Fibroblast of lung (primary cell): ENCODE results near the gene LCN1. TPM values are rescaled to one million over a fixed set of nuclear protein-coding genes. Genes with fewer than 3 reads are reported as not detected.

Experiments used
- DNase-seq, 2 donors: peaks; one replicate each; pipeline versions ENCODE4 v3.0.0 to v3.0.0-alpha.2; 2010; ENCODE audit warnings: low read depth in 2 of 2
- H2AFZ ChIP-seq: 2 replicates; pipeline ENCODE4 v1.5.1; 2012; ENCODE audit warnings: low read length, control low read depth, inconsistent platforms
- H3K27ac ChIP-seq: 2 replicates; pipeline ENCODE4 v1.5.1; 2011; ENCODE audit warnings: low read length, control low read depth; ENCODE audit not compliant: insufficient read depth
- H3K27me3 ChIP-seq: 2 replicates; pipeline ENCODE4 v1.5.1; 2011; ENCODE audit warnings: mild to moderate bottlenecking, low read length; ENCODE audit not compliant: control insufficient read depth, insufficient read depth
- H3K36me3 ChIP-seq: 2 replicates; pipeline ENCODE4 v1.5.1; 2011; ENCODE audit warnings: low read length; ENCODE audit not compliant: control insufficient read depth, insufficient read depth
- H3K4me1 ChIP-seq: 2 replicates; pipeline ENCODE4 v1.5.1; 2011; ENCODE audit warnings: low read length; ENCODE audit not compliant: control insufficient read depth, insufficient read depth; ENCODE audit errors: extremely low read depth
- H3K4me2 ChIP-seq: 2 replicates; pipeline ENCODE4 v1.5.1; 2011; ENCODE audit warnings: low read length, control low read depth; ENCODE audit not compliant: insufficient read depth; ENCODE audit errors: extremely low read depth
- H3K4me3 ChIP-seq, 4 experiments: fragments of 200-600 bp in 1 of 4; sonication (generic) in 1 of 4; replicated peaks in 1 of 4; 2 replicates each; pipeline ENCODE4 v1.5.1; 2011 to 2016; ENCODE audit warnings: low read length in 4 of 4, low read depth in 3 of 4, mild to moderate bottlenecking in 3 of 4, control low read depth in 2 of 4, inconsistent platforms in 1 of 4, mixed read lengths in 1 of 4; ENCODE audit not compliant: insufficient read depth in 1 of 4; ENCODE audit errors: control extremely low read depth in 1 of 4
- H3K79me2 ChIP-seq: 2 replicates; pipeline ENCODE4 v1.5.1; 2012; ENCODE audit warnings: mild to moderate bottlenecking, low read length, inconsistent platforms; ENCODE audit not compliant: control insufficient read depth, insufficient read depth
- H3K9ac ChIP-seq: 2 replicates; pipeline ENCODE4 v1.5.1; 2011; ENCODE audit warnings: mild to moderate bottlenecking, low read length, control low read depth; ENCODE audit not compliant: insufficient read depth
- H3K9me3 ChIP-seq: 2 replicates; pipeline ENCODE4 v1.5.1; 2012; ENCODE audit warnings: low read depth, low read length; ENCODE audit not compliant: control insufficient read depth, insufficient read depth
- H4K20me1 ChIP-seq: 2 replicates; pipeline ENCODE4 v1.5.1; 2011; ENCODE audit warnings: low read length; ENCODE audit not compliant: control insufficient read depth, insufficient read depth; ENCODE audit errors: extremely low read depth
- CTCF ChIP-seq, 2 donors: IDR thresholded peaks in 1 of 2; conservative IDR thresholded peaks in 1 of 2; 1 replicate in 1 of 2; 2 replicates in 1 of 2; pipeline ENCODE4 v1.5.1; 2011 to 2012; ENCODE audit warnings: low read length in 2 of 2, control low read depth in 1 of 2, inconsistent platforms in 1 of 2, low read depth in 1 of 2, mild to moderate bottlenecking in 1 of 2
- EZH2 ChIP-seq: IDR thresholded peaks from 2 replicates; pipeline ENCODE4 v1.5.1; 2012; ENCODE audit warnings: low read length, control low read depth, mild to moderate bottlenecking; ENCODE audit errors: missing control alignments
- polyA plus RNA-seq, 2 donors: library from polyadenylated mRNA; depleted of rRNA in 1 of 2; stranded (reverse) in 1 of 2; unstranded in 1 of 2; fragments of >200 nt; gene quantifications; 2 replicates each; pipeline ENCODE4 v1.2.1, GENCODE V29; 2011 to 2012; ENCODE audit warnings: missing spikeins in 1 of 2
- total RNA-seq: library from RNA; depleted of rRNA; stranded (reverse); fragments of >200 nt; gene quantifications from 2 replicates; pipeline ENCODE4 v1.2.1, GENCODE V29; 2014

LCN1 gene
- total and polyA plus RNA-seq, 2 donors (not counting 1 experiment from before 2014, with no cell fraction given): not detected

- Histone ChIP-seq H3K4me3 (peak overlapping the region in 2 of 4 experiments; percentile 17 to 42), H3K27ac (no peak overlapping the region), H3K79me2 (no peaks in the 10 kb centered on the region), H3K9me3 (no peaks in the 10 kb centered on the region), H3K9ac (no peak overlapping the region), H2AFZ (no peak overlapping the region), H3K4me2 (peak overlapping the region; percentile 35), H3K36me3 (no peaks in the 10 kb centered on the region), H3K27me3 (no peaks in the 10 kb centered on the region), H3K4me1 (no peaks in the 10 kb centered on the region), H4K20me1 (no peaks in the 10 kb centered on the region)
- TF ChIP-seq EZH2 (no peak), CTCF (conservative IDR thresholded peaks at IDR 0.05 in 1 of 2, IDR thresholded peaks at IDR 0.05 in 1 of 2; ENCODE audit: low read depth in 1 of 2, low read length in 2 of 2) (no peak)
- peak in 1 of 2 donors; percentile 23 for DNase-seq
Observed at GRCh38 chr9:135478829-135479468, 42.3 kb upstream of the LCN1 start.

GRCh38 chr9:135479469-135480052 is 41.7 kb upstream of the LCN1 start, which contains the start of gene PPP1R26:
Gene PPP1R26 (plus strand): TSS chr9:135479782. CDS start chr9:135484511, 4,729 bp downstream.
- Histone ChIP-seq H3K79me2 (no peaks in the 10 kb centered on the region), H3K27ac (no peak within 1 kb of the TSS), H3K4me3 (peak within 1 kb of the TSS; percentile 54 to 68 (median 66)), H4K20me1 (no peaks in the 10 kb centered on the region), H3K9ac (peak within 1 kb of the TSS; percentile 44), H3K36me3 (no peaks in the 10 kb centered on the region), H3K4me1 (no peaks in the 10 kb centered on the region), H3K4me2 (peak within 1 kb of the TSS; percentile 81), H3K27me3 (no peaks in the 10 kb centered on the region), H2AFZ (peak within 1 kb of the TSS; percentile 71), H3K9me3 (no peaks in the 10 kb centered on the region)
- TF ChIP-seq EZH2 (no peak), CTCF (conservative IDR thresholded peaks at IDR 0.05 in 1 of 2, IDR thresholded peaks at IDR 0.05 in 1 of 2; ENCODE audit: low read depth in 1 of 2, low read length in 2 of 2) (no peak)
- DNase-seq: no peak

- H4K20me1 ChIP-seq: no peaks in the 10 kb centered on the region
- H3K79me2 ChIP-seq: no peaks in the 10 kb centered on the region
- H2AFZ ChIP-seq: peak overlapping the region; percentile 71
- peak overlapping the region; percentile 54 to 68 (median 66) for H3K4me3 ChIP-seq
- H3K36me3 ChIP-seq: no peaks in the 10 kb centered on the region
- DNase-seq: peak; percentile 21 to 35
- no peaks in the 10 kb centered on the region for H3K27me3 ChIP-seq
- peak overlapping the region; percentile 81 for H3K4me2 ChIP-seq
- peak overlapping the region; percentile 44 for H3K9ac ChIP-seq
- no peaks in the 10 kb centered on the region for H3K9me3 ChIP-seq
- H3K4me1 ChIP-seq: no peaks in the 10 kb centered on the region
- no peak for TF ChIP-seq CTCF (conservative IDR thresholded peaks at IDR 0.05 in 1 of 2, IDR thresholded peaks at IDR 0.05 in 1 of 2; ENCODE audit: low read depth in 1 of 2, low read length in 2 of 2)
- TF ChIP-seq EZH2: no peak
- no peak overlapping the region for H3K27ac ChIP-seq
Observed at GRCh38 chr9:135480071-135480939, 40.9 kb upstream of the LCN1 start.
